ENCODE results near the gene DMP1.

Gene DMP1

DNA sequence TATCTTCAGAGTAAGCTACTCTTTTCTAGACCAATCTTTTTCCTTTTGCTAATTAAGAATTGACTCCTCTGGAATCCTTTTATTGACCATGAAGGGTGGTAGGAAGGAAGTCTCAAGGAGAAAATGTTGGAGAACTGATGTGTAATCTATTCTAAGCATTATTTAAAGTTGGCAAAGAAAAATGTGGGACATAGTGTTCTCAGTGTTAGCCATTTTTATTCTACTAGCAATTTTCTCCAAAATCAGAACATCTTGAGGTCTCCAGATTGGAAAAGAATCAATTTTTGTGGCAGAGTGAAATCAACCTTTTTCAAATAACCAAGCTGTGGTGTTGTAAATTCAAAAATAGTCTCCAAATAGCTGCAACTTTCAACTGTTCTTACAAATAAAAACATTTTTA lies 18.4 kb upstream of the DMP1 start:
- Histone ChIP-seq H3K9ac (ENCODE audit: low read length) (no peak overlapping the region), H3K9me2 (replicated peaks; ENCODE audit: insufficient read depth, low read length) (no peaks in the 10 kb centered on the region), H3K4me3 (ENCODE audit: low read length) (no peak overlapping the region), H3K79me2 (ENCODE audit: low read length) (no peaks in the 10 kb centered on the region), H3K36me3 (replicated peaks; ENCODE audit: insufficient read depth, low read length) (no peaks in the 10 kb centered on the region), H3F3A (ENCODE audit: insufficient read depth, low read length) (no peaks in the 10 kb centered on the region), H2AFZ (ENCODE audit: low read length) (no peak overlapping the region), H4K20me1 (ENCODE audit: insufficient read depth, low read length) (no peaks in the 10 kb centered on the region), H3K9me3 (replicated peaks; ENCODE audit: insufficient read depth, low read length) (no peaks in the 10 kb centered on the region), H3K4me2 (ENCODE audit: low read depth, low read length) (no peak overlapping the region), H3K27me3 (replicated peaks; ENCODE audit: insufficient read depth, low read length) (no peaks in the 10 kb centered on the region), H3K4me1 (ENCODE audit: low read length) (no peaks in the 10 kb centered on the region), H3K27ac (ENCODE audit: low read length) (no peak overlapping the region)
- TF ChIP-seq EZH2phosphoT487 (IDR thresholded peaks at IDR 0.05; ENCODE audit: low read length) (no peak), EZH2 (optimal IDR thresholded peaks at IDR 0.05; ENCODE audit: low read depth, low read length) (no peak)
- TF ChIP-seq, protein P1, sequence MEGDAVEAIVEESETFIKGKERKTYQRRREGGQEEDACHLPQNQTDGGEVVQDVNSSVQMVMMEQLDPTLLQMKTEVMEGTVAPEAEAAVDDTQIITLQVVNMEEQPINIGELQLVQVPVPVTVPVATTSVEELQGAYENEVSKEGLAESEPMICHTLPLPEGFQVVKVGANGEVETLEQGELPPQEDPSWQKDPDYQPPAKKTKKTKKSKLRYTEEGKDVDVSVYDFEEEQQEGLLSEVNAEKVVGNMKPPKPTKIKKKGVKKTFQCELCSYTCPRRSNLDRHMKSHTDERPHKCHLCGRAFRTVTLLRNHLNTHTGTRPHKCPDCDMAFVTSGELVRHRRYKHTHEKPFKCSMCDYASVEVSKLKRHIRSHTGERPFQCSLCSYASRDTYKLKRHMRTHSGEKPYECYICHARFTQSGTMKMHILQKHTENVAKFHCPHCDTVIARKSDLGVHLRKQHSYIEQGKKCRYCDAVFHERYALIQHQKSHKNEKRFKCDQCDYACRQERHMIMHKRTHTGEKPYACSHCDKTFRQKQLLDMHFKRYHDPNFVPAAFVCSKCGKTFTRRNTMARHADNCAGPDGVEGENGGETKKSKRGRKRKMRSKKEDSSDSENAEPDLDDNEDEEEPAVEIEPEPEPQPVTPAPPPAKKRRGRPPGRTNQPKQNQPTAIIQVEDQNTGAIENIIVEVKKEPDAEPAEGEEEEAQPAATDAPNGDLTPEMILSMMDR (IDR thresholded peaks at IDR 0.05; ENCODE audit: low read length) = no peak
- no peak for DNase-seq

DNA sequence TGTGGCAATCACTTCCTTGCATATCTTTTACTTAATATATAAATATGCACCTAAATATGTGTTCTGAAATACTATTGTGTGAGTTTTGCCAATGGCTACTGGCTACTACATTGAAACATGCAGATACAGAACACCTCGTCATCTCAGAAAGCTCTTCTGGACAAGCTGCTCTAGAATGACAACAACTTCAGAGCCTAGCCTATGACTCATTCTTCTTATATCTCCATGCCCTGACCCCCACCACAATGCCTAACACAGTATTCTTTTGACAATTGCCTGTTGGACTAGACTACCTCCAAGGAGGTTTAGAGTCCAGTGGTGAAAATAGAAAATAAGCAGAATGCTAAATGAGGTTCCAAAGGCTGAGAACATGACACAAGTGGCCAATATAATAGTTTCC lies 17.6 kb upstream of the DMP1 start:
- H3K36me3 ChIP-seq (replicated peaks; ENCODE audit: insufficient read depth, low read length) = no peaks in the 10 kb centered on the region
- H2AFZ ChIP-seq (ENCODE audit: low read length) = no peak overlapping the region
- no peaks in the 10 kb centered on the region for H4K20me1 ChIP-seq (ENCODE audit: insufficient read depth, low read length)
- no peak overlapping the region for H3K4me2 ChIP-seq (ENCODE audit: low read depth, low read length)
- no peaks in the 10 kb centered on the region for H3K4me1 ChIP-seq (ENCODE audit: low read length)
- no peak overlapping the region for H3K9ac ChIP-seq (ENCODE audit: low read length)
- no peaks in the 10 kb centered on the region for H3K9me3 ChIP-seq (replicated peaks; ENCODE audit: insufficient read depth, low read length)
- TF ChIP-seq EZH2 (optimal IDR thresholded peaks at IDR 0.05; ENCODE audit: low read depth, low read length) (no peak), EZH2phosphoT487 (IDR thresholded peaks at IDR 0.05; ENCODE audit: low read length) (no peak)
- TF ChIP-seq, protein P1 (IDR thresholded peaks at IDR 0.05; ENCODE audit: low read length) = no peak
- H3K27ac ChIP-seq (ENCODE audit: low read length) = no peak overlapping the region
- DNase-seq = no peak
- H3K27me3 ChIP-seq (replicated peaks; ENCODE audit: insufficient read depth, low read length) = no peaks in the 10 kb centered on the region
- no peak overlapping the region for H3K4me3 ChIP-seq (ENCODE audit: low read length)
- no peaks in the 10 kb centered on the region for H3F3A ChIP-seq (ENCODE audit: insufficient read depth, low read length)
- H3K79me2 ChIP-seq (ENCODE audit: low read length) = no peaks in the 10 kb centered on the region
- no peaks in the 10 kb centered on the region for H3K9me2 ChIP-seq (replicated peaks; ENCODE audit: insufficient read depth, low read length)

DNA sequence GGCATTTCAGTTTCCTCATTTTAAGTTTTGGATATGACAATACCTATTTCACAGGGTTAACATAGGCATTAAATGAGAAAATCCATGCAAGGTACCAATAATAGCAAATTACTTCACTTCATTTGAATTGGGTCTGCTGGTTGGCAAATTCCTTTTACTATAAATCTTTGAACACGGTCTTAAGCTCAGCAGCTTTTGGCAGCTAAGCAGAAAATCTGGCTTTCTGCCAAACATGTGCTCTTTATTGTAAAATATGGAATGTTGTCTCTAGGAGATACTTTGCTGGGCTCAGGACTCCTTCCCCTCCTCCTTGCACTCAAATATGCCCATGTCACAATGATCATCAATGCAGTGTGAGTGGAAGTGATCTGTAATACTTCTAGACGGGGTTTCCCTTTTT lies 16.8 kb upstream of the DMP1 start:
- H3K9ac ChIP-seq (ENCODE audit: low read length) = no peak overlapping the region
- TF ChIP-seq EZH2phosphoT487 (IDR thresholded peaks at IDR 0.05; ENCODE audit: low read length) (no peak), EZH2 (optimal IDR thresholded peaks at IDR 0.05; ENCODE audit: low read depth, low read length) (no peak)
- TF ChIP-seq, protein P1 (IDR thresholded peaks at IDR 0.05; ENCODE audit: low read length) = no peak
- no peaks in the 10 kb centered on the region for H4K20me1 ChIP-seq (ENCODE audit: insufficient read depth, low read length)
- H2AFZ ChIP-seq (ENCODE audit: low read length) = no peak overlapping the region
- no peaks in the 10 kb centered on the region for H3K27me3 ChIP-seq (replicated peaks; ENCODE audit: insufficient read depth, low read length)
- no peaks in the 10 kb centered on the region for H3K9me3 ChIP-seq (replicated peaks; ENCODE audit: insufficient read depth, low read length)
- H3K36me3 ChIP-seq (replicated peaks; ENCODE audit: insufficient read depth, low read length) = no peaks in the 10 kb centered on the region
- H3K9me2 ChIP-seq (replicated peaks; ENCODE audit: insufficient read depth, low read length) = no peaks in the 10 kb centered on the region
- no peaks in the 10 kb centered on the region for H3K79me2 ChIP-seq (ENCODE audit: low read length)
- H3K4me3 ChIP-seq (ENCODE audit: low read length) = no peak overlapping the region
- no peak overlapping the region for H3K4me2 ChIP-seq (ENCODE audit: low read depth, low read length)
- no peaks in the 10 kb centered on the region for H3K4me1 ChIP-seq (ENCODE audit: low read length)
- H3K27ac ChIP-seq (ENCODE audit: low read length) = no peak overlapping the region
- DNase-seq = no peak
- no peaks in the 10 kb centered on the region for H3F3A ChIP-seq (ENCODE audit: insufficient read depth, low read length)
